HG03378 (cell line): Measurements from ENCODE around the gene ADARB2.

Source experiments
- ATAC-seq: cut with Tn5 transposase; IDR thresholded peaks from one replicate; pipeline ENCODE4 v1.9.1; 2021; ENCODE audit warnings: mild to moderate bottlenecking, moderate library complexity; ENCODE audit not compliant: unreplicated experiment

ADARB2 gene

DNA sequence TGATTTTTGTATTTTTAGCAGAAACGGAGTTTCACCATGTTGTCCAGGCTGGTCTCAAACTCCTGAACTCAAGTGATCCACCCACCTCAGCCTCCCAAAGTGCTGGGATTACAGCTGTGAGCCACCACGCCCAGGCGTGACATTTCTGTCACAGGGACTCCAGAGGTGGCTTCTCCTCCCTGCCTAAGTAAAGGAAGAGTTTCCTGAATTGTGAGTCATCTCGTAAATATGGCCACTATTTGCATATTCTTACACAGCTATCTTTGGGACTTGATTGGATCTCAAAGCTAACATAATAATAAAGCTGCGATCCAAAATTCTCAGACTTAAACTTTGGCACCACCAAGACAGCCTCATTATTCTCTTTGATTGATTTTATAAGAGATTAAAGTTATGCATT is 50.1 kb downstream of the ADARB2 start:
- ATAC-seq, result no peak

DNA sequence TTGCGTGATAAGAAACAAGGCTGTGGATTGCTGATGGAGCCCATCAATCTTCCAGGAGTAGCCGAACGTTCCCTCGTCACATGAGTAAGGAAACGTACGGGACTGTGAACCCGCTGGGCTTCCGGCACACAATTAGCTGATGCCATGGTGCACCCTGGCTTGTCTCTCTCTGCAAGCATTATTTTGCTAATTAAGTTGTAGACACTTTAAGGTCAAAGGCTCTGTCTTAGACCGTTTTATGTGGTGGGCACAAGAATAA is 50.9 kb downstream of the ADARB2 start:
- no peak for ATAC-seq

DNA sequence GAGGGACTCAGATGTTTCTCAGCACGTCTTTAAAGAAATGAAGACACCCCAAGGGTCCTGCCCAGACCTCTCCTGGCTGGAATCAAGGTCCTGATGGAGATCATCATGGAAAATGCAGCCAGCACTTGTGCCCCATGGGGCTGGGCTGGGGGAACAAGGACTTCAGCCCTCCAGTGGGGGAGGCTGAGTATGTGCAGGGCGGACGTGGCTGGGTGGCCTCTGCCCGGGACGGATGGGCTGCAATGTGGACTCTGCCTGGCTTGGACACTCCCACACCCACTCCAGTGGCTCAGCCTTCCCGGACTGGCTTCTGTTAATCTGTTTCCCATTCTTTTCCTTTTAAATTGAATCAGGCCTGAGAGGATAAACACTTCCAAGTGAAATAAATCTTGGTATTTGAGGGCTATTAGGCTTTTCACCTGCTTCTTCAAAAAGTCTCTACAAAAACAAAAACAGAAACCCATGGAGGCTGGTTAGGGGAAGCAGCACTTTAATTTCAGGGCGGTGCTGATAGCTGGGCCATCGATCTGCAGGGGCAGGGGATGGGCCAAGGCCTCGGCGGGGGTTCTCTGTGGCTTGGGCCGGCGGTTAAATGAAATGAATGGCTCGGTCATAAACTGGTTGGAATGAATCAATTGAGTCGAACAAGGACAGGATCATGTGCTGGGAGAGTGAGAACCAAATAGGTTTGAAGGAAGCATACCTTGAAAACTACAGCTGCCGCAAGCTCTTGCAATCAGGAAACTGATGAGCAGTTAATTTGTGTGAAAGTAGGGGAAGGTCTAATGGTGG is 51.4 kb downstream of the ADARB2 start:
- no peak for ATAC-seq

DNA sequence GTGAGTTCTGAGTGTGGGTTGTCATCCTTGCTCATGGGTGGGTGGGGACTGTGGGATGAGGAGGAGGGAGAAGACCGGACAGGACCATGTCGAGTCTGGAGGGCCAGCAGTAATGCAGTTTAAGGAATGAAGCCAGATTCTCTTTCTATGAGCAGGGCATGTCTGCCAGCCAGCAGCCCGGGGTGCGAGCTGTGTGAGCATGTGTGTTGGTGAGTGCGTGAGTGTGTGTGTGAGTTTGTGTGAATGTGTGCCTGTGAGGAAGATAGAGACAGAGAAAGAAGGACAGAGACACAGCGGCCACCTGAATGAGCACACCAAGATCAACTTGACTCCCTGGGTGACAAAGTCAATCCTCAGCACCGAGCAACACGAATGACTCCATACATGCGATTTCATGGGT is 52.3 kb downstream of the ADARB2 start:
- ATAC-seq, result no peak

DNA sequence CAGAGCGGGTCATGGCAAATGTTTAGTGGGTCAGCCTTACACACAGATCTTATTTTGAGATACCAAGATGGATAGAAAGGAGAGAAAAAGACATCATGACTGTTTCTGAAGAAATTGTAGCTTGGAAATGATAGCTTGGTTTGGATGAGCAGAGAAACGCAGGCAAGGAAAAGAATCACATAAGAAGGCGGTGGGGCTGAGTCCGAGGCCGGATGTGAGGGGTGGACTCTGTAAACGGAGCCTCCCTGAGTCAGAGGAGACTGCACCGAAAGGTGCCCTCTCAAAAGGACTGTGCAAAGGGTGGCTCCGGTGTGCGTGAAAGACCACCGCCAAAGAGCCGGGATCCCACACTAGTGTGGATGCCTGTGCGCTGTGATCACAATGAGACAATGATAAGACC is 53.7 kb downstream of the ADARB2 start:
- ATAC-seq, result no peak

DNA sequence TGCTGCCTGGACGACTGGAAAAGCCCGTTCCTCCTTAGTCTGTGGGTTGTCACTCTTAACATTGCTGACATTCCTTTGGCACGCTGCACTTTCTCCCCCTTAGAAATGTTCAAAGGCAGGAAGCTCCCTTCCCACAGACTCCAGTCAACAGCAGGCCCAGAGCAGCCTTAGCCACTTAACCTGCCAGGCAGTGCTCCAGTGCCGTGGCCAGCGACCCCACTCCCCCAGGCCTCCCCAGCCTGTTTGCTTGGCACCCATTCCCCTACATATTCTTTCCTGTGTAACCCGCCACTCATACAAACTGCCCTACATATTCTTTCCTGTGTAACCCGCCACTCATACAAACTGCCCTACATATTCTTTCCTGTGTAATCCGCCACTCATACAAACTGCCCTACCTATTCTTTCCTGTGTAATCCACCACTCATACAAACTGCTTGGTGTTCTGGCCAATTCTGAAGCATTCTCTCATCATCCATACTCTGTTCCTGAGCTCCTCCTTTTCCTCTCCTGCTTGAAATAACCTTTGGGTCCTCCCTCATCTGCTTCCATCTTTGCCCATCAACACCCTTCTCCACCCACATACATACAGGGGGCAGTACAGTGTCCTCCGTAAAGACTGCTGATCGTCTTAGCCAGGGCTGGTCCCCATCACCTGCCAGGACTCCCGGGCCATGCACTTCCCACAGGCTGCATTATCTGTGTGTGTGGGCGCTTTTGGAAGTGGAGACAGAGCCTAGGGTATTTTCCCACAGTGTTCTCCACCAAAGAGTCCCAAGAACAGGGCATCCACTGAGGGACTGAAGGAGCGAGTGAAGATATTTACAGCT is 57.3 kb downstream of the ADARB2 start:
- no peak for ATAC-seq

DNA sequence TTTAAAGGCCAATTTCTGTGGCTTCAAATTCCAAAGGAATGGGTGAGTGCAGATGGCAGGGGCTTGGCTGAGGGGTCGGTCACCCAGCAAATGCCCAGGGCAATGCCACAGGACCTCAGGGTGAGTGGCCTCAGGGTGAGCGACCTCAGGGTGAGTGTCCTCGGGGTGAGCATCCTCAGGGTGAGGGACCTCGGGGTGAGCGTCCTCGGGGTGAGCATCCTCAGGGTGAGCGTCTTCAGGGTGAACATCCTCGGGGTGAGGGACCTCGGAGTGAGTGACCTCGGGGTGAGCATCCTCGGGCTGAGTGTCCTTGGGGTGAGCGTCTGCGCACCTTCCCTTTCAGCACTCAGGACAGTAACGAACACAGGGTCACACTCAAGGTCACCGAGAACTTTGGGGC is 59.2 kb downstream of the ADARB2 start:
- no peak for ATAC-seq

DNA sequence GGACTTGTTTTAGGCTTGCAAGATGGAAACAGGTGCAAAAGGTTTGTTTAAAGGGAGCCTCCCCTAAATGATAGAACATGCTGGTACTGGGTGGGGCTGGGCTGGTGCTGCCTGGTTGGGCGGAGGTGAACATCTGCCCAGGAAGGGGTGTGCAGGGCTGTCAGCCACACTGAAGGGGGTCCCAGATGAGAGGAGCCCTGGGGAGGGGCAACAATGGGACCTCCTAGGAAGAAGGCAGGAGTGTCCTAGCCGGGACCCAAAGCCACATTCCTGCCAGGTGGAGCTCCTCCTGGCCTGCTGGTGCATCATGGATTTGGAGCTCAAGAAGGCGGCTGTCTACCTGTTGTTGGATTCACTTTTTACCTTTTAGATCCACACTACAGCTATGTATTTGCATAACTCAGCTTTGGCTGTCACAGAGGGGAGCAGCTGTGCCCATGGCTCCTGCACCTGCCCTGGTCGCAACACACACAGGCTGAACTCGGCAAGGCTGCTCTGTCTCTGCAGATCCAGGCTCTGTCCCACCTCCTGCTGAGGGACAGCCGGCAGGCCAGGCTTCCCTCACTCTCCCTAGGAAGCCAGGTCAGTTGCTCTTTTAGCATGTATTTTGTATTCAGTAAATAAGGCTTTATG is 59.9 kb downstream of the ADARB2 start:
- ATAC-seq, result no peak

DNA sequence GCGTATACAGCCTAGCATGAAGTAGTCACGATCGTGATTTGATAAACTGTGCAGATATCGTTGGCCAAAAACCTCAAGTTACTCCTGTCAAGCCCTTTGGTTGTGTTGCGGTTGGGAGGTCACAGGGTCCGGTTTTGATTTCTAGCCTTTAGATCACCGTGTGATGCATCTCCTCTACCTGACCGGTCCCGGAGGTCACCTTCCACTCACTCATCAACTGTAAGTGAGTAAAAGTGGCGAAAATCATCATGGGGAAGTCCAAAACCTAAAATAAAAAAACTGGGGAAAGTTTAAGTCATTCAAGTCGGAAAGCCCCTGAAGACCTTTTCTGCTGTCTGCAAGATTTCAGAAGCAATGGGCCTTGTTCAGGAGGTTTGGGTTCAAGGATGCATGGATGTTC is 62.8 kb downstream of the ADARB2 start:
- peak; percentile 80 for ATAC-seq

DNA sequence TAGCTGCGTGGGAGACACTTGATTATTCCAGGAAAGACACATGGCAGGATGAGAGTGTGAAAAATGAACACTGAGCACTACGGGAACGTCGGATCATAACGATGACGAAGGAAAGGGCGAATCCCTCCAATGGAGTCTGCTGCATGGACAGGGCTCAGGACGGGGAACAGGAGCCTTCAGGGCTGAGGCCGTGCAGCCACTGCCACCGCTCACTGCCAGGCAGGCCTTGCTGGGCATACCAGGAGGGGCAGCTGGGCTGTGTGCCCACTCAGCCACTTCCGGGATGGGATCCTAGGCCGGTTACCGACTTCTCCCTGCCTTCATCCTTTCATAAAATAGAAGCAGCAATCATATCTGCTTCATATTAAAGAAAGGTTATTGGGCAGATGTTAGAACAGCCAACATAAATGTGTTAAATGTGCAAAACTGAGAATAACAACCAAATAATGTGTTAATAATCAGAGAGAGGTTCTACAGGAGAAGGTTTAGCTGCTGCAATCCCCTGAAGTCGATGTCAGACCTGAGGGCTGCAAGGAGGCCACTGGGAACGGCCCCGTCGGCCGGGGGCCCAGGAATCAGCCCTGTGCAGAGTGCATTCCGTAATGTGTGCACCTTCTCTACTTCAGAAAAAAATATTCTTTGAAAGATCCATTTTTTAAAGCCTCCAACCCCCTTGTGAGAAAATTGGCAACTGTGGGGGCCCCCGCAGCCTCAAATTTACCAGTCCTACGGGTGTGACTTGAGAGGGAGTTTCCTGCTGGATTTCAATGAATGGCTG is 63.6 kb downstream of the ADARB2 start:
- ATAC-seq, result no peak

DNA sequence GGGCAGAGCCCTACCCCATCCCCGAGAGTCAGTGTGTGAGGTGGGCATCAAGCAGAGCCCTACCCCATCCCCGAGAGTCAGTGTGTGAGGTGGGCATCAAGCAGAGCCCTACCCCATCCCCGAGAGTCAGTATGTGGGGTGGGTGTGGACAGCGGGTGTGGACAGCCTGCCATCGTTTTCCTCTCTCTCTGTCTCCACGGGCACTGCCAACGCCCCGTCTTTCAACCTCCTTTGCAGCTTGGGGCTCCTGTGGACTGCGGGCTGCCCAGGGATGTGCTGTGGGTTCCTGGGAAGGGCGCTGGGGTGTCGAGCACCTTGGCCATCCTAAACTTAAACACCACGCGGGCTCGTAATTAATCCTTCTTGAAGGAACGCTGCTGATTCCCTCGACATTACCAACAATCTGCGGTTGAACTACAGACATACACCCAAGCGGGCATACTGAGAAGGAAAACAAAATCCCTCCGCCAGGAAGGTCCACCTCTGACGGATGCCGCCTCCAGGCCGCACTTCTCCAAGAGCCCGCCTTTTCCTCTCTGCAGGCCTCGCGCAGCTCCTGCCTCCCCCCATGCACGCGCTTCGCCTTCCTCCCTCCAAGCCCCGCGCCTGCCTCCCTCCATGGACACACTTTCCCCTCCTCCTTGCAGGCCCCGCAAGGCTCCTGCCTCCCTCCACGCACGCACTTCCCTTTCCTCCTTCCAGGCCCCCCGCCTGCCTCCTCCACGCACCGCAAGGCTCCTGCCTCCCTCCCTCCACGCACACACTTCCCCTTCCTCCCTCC is 65.1 kb downstream of the ADARB2 start:
- no peak for ATAC-seq

DNA sequence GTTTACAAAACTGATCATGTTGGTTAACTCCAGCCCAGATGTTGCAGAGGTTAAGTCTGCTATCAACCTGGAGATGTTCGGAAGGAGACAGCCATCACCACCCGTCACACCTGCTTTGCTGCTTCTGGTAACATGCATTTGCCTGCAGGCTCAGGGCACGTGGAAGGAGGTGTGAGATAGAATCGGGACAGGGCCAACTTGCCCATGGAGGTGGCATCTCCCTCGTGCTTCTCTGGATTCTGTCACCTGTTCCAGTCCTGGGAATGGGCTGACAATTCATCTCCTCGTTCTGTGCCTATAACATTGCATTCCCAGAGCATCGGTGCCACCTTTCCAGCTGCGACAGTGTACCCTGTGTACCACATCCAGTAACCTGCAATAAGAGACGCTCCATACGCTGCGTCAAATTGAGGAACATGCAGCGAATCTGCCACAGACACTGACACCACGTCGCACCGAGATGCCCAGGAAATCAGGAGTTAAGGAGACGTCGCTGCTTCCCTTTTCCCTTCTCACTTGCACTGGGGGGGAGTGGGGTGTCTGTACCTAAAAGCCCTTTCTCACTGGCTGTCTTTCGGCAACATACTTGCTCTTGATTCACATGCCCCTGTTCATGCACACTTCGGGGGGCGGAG is 65.8 kb downstream of the ADARB2 start:
- ATAC-seq, result no peak

DNA sequence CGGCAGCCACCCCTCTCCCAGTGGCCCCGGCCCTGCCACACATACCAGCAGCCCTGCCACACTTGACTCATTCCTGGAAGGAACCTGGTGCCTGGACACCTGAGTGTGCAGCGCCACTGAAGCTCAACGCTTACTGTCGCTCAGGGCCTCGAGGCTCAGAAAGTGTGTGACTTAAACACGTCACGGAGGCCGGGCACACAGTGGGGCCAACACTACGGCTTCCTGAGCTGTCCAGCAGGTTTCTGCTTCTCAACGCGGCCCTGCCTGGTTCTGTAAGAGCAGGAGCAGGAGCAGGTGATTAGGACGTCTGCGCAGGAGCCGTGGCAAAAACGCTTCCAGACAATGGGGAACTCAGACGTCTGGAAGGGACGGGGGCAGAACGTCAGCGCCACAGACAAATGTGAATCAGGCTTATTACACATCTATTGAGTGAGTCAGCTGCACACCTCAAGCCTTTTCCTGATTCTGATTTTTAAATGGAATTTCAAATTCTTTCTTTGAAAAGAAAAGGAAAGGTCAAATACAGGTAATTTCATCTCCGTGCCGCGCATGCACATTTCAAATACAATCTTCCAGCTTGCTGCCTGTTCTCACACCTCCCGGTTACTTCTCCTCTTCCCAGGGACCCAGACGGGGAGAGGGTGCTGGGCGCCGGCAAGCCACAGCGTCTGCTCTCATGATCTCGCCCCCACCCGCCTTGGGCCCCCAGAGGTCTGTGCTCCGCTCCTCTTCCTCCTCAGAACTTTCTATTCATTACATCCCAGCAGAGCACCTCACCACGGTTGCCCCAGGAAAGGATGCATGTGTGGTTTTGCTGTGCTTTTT is 66.6 kb downstream of the ADARB2 start:
- no peak for ATAC-seq

DNA sequence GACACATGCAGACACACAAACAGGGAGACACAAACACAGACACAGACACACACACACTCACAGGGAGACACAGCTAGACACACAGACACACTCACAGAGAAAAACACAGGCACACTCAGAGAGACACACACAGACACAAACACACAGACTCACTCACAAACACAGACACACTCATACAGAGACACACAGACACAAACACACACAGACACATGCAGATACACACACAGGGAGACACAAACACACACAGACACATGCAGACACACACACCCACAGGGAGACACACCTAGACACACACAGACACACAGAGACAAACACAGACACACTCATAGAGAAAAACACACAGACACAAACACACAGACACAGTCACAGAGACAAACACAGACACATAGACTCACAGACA is 67.9 kb downstream of the ADARB2 start:
- no peak for ATAC-seq

DNA sequence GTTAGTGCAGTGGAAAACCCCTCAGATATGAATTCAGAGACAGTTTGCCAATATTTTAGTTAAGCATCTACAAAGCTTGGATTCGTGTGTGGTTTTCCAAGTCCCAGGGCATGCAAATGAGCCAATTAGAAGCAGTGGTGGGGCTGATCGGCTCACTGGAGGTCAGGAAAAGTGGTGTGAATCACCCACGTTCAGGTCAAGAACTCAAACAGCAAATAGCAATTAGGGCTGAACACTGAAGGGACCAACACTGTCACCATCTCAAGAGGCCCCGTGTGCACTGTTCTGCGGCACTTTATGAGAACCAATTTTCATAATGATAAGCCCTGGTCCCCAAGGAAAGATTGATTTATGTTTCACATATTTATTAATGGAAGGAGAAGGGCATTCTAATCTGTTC is 68.9 kb downstream of the ADARB2 start:
- ATAC-seq, result no peak

DNA sequence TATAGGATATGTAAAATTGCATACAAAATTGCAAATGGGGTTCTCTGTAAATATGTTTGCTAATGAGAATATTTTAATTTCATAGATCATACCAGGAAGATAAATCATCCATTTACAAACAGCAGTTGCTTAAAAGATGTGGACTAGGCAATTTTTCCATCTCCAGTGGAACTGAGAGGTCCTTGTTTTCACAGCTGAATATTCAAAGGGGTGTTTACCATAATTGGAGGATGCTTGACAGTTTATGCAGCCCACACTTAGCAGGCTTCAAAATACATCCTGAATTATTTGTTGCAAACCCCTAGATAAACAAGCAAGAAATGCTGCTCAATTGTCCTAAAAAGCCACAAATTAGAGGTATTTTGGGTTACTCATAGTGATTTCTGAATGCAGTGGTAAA is 69.9 kb downstream of the ADARB2 start:
- ATAC-seq, result no peak

DNA sequence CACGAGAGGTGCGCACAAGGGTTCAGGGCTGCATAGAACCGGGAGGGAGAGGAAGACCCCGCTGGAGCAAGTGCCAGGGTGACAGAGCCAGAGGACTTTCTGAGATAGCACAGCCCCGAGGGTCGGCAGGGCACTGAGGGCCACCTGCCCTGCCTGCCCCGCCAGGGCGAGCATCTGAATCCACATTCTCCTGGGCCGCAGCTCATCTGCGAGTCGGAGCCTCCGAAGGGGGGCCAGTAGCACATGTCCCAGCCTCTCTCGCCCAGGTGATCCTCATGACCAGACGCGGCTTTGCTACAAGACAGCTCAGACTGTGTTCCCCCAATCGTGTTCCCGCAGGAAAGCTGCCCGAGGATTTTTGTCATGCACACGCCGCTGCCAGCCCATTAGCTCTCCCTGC is 71.2 kb downstream of the ADARB2 start:
- no peak for ATAC-seq

DNA sequence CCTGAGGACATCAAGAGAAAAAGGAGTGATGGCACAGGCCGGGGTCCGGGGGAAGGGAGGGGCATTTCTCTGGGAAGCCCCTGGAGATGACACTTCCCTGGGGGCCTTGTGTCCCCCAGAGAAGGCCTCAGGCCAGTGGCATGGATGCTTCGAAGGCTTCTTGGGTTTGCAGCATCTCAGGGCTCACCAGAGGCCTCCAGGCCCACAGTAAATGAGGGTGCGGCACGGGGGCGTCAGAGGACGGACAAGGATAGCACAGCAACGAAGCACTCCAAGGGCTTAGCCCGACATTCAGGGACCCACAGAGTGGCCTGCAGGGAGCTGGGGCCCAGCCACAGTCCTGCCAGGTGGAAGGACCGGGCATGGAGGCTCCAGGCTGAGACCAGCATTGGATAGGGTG is 71.6 kb downstream of the ADARB2 start:
- ATAC-seq, result no peak

DNA sequence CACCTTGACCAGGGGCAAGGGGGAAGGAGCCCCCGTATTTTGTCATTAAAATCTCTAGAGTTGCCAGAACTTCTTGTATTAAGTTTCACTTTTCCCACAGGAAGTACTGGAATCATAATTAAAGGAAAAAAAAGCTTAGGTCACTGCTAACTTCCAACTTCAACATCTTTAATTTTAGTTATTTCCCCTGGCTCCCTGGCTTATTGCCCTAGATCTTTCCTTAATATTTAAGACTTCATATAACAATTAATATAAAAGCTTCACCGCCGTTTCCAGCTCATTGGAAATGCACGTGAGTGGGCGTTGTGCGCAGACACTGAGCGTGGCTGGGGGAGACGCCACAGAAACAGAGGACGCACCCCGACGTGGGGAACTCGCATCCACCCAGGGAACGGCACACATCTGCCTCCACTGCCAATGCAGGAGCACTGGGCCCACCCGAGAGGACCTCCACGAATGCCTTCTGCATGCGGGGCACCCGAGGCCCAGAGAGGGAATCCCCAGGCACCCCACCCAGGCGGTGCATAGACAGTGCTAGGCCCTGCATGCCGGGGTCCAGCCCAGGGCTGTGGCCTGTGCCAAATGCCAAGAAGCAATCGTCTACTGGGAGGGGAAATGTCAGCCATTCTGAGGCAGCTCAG is 72.2 kb downstream of the ADARB2 start:
- no peak for ATAC-seq
